GM23338 (cell line): ENCODE measurements around the gene CFTR. TPM values are rescaled to one million over a fixed set of nuclear protein-coding genes. Genes with fewer than 3 reads are reported as not detected.

Experiments used
- polyA plus RNA-seq: library from polyadenylated mRNA; unstranded; fragments of >200 nt; fragmentation: Nextera tagmentation; extraction: Ambion mirVana; gene quantifications from 2 replicates; pipeline ENCODE4 v1.2.1, GENCODE V29; 2016
- small RNA-seq: library from RNA; depleted of rRNA; stranded (forward); fragments of <200 nt; gene quantifications from one replicate; pipeline ENCODE3, GENCODE V24; 2014; ENCODE audit warnings: low replicate concordance
- total RNA-seq: library from RNA; depleted of rRNA; stranded (reverse); fragments of >200 nt; shearing (Covaris generic); gene quantifications from 2 replicates; pipeline ENCODE4 v1.2.3, GENCODE V29; 2014; rRNA removed

Gene CFTR
- total and polyA plus RNA-seq, 2 experiments from 2014 or later, result 0.45 to 1.2 TPM

Small RNA genes lying within 50 kb of the gene (small RNA-seq; reads per million reads assigned to genes)
- gene AC000111.1, result not detected
- gene AC000111.2, result not detected

Other genes starting within 250 kb of the CFTR start
- not detected in 2 replicates for gene WNT2, start 157.0 kb upstream of the CFTR start, total RNA-seq
- 0.09 TPM in 1 of 2 replicates, not detected in the other for gene WNT2, start 157.0 kb upstream of the CFTR start, polyA plus RNA-seq
- not detected in 2 replicates for gene ASZ1, start 52.5 kb upstream of the CFTR start, total RNA-seq
- not detected in 2 replicates for gene ASZ1, start 52.5 kb upstream of the CFTR start, polyA plus RNA-seq